ENCODE measurements around the gene COL15A1. TPM values are rescaled to one million over a fixed set of nuclear protein-coding genes. Genes with fewer than 3 reads are reported as not detected.

COL15A1 gene
- total and polyA plus RNA-seq, 8 donors = 10.7 to 173 (median 27.8) TPM

DNA sequence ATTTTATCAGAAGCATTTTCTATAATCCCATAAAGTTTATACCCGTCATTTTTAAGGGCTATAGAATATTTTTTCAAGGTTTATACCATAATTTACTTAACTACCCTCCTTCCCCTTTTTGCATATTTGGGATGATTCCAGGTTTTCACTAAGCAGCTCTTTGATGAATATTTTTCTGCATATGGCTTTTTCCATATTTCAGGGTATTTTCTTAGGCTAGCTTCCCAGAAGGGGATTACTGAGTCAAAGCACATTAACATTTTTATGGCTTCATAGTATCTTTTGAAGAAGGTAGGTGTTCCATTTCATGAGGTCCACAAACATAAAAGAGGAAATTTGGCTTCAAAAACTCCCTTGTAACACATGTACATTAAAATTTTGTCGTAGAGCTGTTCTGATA lies 14.6 kb upstream of the COL15A1 start:
- intact Hi-C loops (cut with DNase I; ENCODE audit: low total_unique reads) = no loop called here
- no peaks in the 10 kb centered on the region for H3K27me3 ChIP-seq
- no peaks in the 10 kb centered on the region for H3K9me3 ChIP-seq
- no peak overlapping the region for H3K27ac ChIP-seq
- 63 to 70% (median 64%) methylated on average over 2 of the region's 2 CpGs for WGBS, 5 donors
- no peak overlapping the region for H3K4me3 ChIP-seq
- DNase-seq = no peak
- no peaks in the 10 kb centered on the region for H3K36me3 ChIP-seq
- TF ChIP-seq EP300 (IDR thresholded peaks at IDR 0.05) (no peak), POLR2A (IDR thresholded peaks at IDR 0.05) (no peak)
- no peaks in the 10 kb centered on the region for H3K4me1 ChIP-seq

DNA sequence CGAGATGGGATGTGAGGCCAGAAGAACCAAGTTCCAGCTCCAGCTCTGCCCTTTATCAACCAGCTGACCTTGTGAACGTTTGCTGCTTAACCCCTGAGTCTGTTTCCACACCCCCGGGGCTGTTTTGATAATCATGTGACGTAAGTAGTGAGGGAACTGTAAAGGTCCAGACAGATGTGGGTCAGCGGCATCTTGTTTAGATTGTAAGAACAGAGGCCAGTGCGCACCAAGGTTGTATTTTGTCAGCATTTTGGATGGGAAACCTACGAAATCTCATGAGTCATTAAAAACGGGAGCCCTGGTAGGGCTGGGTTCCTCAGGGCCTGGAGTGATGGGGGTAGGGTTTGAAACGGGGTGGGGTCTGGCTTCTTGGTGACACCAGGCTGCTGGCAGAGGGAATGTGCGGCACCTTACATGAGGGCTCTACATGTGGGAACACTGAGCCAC lies 13.8 kb upstream of the COL15A1 start:
- Histone ChIP-seq H3K36me3 (no peaks in the 10 kb centered on the region), H3K27me3 (no peaks in the 10 kb centered on the region), H3K4me3 (no peak overlapping the region), H3K4me1 (no peaks in the 10 kb centered on the region), H3K27ac (no peak overlapping the region), H3K9me3 (no peaks in the 10 kb centered on the region)
- no peak for TF ChIP-seq POLR2A (IDR thresholded peaks at IDR 0.05)
- 56 to 75% (median 68%) methylated on average over 10 of the region's 10 CpGs for WGBS, 5 donors
- peak in 1 of 2 donors; percentile 21 for DNase-seq
- intact Hi-C loops (cut with DNase I; ENCODE audit: low total_unique reads) = no loop called here

DNA sequence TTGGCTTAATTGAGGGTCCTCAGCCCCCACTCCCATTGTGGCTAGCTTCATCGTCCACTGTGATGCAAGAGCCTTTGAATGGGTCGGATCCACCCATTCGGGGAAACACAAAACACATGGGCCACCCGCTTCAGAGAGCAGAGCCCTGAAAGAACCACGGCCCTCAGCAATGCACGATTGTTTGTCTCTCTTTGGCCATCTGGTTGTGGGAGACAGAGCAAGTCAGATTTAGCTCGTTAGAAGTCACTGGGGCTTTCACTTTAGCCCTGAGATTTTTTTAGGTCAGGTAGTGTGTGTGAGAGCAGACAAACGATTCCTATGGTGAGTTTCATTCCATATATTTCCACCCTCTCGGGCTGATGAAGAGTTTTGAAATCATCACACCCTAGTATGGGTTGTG lies 12.9 kb upstream of the COL15A1 start:
- no peaks in the 10 kb centered on the region for H3K36me3 ChIP-seq
- TF ChIP-seq, protein P1, sequence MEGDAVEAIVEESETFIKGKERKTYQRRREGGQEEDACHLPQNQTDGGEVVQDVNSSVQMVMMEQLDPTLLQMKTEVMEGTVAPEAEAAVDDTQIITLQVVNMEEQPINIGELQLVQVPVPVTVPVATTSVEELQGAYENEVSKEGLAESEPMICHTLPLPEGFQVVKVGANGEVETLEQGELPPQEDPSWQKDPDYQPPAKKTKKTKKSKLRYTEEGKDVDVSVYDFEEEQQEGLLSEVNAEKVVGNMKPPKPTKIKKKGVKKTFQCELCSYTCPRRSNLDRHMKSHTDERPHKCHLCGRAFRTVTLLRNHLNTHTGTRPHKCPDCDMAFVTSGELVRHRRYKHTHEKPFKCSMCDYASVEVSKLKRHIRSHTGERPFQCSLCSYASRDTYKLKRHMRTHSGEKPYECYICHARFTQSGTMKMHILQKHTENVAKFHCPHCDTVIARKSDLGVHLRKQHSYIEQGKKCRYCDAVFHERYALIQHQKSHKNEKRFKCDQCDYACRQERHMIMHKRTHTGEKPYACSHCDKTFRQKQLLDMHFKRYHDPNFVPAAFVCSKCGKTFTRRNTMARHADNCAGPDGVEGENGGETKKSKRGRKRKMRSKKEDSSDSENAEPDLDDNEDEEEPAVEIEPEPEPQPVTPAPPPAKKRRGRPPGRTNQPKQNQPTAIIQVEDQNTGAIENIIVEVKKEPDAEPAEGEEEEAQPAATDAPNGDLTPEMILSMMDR (IDR thresholded peaks at IDR 0.05) = no peak
- TF ChIP-seq EP300 (IDR thresholded peaks at IDR 0.05) = no peak
- no peak for TF ChIP-seq POLR2AphosphoS5 (IDR thresholded peaks at IDR 0.05)
- no peak for TF ChIP-seq POLR2A (IDR thresholded peaks at IDR 0.05)
- H3K4me3 ChIP-seq = no peak overlapping the region
- DNase-seq = no peak
- WGBS, 5 donors = 81 to 95% (median 86%) methylated on average over 9 of the region's 9 CpGs
- no peaks in the 10 kb centered on the region for H3K9me3 ChIP-seq
- no peak overlapping the region for H3K27ac ChIP-seq
- H3K4me1 ChIP-seq = no peaks in the 10 kb centered on the region
- no peaks in the 10 kb centered on the region for H3K27me3 ChIP-seq
- intact Hi-C loops (cut with DNase I; ENCODE audit: low total_unique reads) = no loop called here

DNA sequence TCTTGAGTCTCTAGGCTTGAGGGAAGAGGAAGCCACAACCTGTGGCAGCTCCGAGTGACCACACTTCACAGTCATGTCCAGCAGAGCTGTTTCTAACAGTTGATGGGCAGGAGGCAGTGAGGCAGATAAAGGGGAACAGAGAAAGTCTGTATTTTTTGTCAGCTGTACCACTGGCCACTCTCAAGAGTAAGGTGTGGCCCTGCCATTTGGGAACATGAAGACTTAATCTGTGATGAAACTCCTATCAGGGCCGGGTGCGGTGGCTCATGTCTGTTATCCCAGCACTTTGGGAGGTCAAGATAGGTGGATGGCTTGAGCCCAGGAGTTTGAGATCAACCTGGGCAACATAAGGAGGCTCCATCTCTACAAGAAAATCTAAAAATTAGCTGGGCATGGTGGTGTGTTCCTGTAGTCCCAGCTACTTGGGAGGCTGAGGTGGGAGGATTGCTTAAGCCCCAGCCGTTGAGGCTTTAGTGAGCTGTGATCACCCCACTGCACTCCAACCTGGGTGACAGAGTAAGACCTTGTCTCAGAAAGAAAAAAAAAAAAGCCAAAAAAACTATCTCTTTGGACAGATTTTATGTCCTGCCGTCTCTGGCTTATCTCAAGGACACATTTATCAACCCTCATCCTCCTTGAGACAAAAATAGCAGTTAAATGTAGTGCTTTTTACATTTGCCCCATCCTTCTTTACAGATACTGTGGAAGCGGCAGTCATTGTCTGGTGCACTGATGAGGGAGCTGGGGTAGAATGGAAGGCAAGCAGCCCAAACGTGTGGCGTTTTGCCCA lies 11.9 kb upstream of the COL15A1 start:
- TF ChIP-seq EP300 (IDR thresholded peaks at IDR 0.05) (no peak), POLR2A (IDR thresholded peaks at IDR 0.05) (no peak), POLR2AphosphoS5 (IDR thresholded peaks at IDR 0.05) (no peak)
- TF ChIP-seq, protein P1 (IDR thresholded peaks at IDR 0.05) = no peak
- no peaks in the 10 kb centered on the region for H3K27me3 ChIP-seq
- no peak overlapping the region for H3K4me3 ChIP-seq
- H3K27ac ChIP-seq = no peak overlapping the region
- H3K9me3 ChIP-seq = no peaks in the 10 kb centered on the region
- H3K36me3 ChIP-seq = no peaks in the 10 kb centered on the region
- DNase-seq = no peak
- intact Hi-C loops (cut with DNase I; ENCODE audit: low total_unique reads) = no loop called here
- 84 to 91% (median 88%) methylated on average over 8 of the region's 8 CpGs for WGBS, 5 donors
- H3K4me1 ChIP-seq = no peaks in the 10 kb centered on the region

DNA sequence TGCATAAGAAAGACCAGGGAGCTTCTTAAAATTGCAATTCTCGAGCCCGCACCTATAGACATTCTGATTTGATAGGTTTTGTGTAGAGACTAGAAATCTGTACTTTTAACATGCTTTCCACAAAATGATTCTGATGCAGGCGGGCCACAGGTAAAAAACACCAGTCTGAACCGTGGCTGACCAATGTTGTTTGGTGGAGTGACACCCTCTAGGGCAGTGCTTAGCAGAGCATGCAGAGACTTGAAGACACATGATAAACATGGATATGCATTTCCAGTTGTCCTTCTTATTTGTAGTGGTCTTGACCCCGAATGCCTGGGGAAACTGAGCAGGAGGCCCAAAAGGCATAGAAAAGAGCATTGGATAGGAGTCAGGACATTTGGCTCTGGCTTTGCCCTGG lies 10.5 kb upstream of the COL15A1 start:
- WGBS, 5 donors = 93 to 99% (median 94%) methylated on average over 5 of the region's 5 CpGs
- TF ChIP-seq EP300 (IDR thresholded peaks at IDR 0.05) = no peak
- no peak for TF ChIP-seq POLR2A (IDR thresholded peaks at IDR 0.05)
- TF ChIP-seq, protein P1 (IDR thresholded peaks at IDR 0.05) = no peak
- no peak for TF ChIP-seq POLR2AphosphoS5 (IDR thresholded peaks at IDR 0.05)
- H3K27me3 ChIP-seq = no peaks in the 10 kb centered on the region
- no peak for DNase-seq
- H3K36me3 ChIP-seq = no peaks in the 10 kb centered on the region
- intact Hi-C loops (cut with DNase I; ENCODE audit: low total_unique reads) = no loop called here
- H3K4me3 ChIP-seq = no peak overlapping the region
- H3K4me1 ChIP-seq = no peaks in the 10 kb centered on the region
- no peak overlapping the region for H3K27ac ChIP-seq
- no peaks in the 10 kb centered on the region for H3K9me3 ChIP-seq

All from stomach (tissue), 9 donors.